GM18873 (cell line): ENCODE results near the gene TUT7.
"Not testable (repeated sequence)": the region's sequence is repeated elsewhere in the genome, so short reads cannot be mapped to it uniquely, and the experiment has no call there.

ENCODE experiments used
- ATAC-seq: cut with Tn5 transposase; IDR thresholded peaks from one replicate; pipeline ENCODE4 v1.9.1; 2021; ENCODE audit warnings: mild to moderate bottlenecking, moderate library complexity, moderate number of reproducible peaks; ENCODE audit not compliant: unreplicated experiment, low FRiP score

TUT7 gene

DNA sequence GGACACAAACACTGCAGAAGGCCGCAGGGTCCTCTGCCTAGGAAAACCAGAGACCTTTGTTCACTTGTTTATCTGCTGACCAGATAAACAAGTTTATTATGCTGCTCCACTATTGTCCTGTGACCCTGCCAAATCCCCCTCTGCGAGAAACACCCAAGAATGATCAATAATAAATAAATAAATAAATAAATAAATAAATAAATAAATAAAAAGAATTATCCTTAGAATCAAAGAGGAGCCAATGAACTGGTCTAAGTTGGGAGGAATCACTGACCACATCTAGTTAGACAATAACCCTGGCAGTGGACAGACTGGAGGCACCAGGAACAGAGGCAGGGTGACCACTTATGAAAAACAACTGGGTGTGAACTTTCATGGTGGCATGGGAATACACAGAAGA lies 41.3 kb downstream of the TUT7 start:
- not testable (repeated sequence) for ATAC-seq

DNA sequence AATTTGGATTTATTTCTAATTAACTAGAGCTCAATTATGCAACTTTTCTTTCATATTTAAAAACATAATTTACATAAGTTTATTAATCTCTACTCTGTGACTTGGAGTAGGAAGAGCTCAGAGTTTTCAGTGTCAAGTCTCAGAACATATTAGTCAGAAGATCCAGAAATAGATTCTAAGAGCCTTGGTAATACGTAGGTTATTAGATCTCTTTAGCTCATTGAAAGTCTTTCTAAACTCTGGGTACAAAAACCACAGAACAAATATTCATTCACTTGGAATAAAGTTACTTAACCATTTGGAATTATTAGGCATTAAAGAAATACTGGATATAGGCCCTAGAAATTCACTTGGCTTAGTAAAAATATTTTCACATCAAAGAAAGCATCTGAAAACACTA lies 45.5 kb downstream of the TUT7 start:
- no peak for ATAC-seq

DNA sequence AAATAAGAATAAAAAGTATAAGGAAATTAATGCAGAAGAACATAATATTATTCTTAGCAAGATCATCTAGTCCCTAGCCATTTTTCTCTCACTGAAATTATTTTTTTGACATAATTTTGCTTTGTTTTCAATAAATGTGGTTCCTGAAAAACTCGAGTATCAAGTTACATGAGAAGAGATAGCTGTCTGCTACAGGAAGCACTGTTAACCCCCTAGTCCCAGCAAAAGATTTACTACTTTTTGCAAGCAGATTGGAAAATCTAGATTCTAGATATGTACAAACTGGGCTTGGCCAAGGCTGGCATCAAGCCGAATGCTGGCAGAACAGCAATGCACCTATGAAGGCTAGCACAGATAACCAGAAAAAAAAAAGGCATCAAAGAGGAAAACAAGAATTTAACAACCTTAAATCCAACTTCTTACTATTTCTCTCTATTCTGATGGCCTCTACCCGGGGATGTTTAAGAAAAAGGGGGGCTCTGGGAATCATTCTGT lies 49.9 kb downstream of the TUT7 start:
- no peak for ATAC-seq

DNA sequence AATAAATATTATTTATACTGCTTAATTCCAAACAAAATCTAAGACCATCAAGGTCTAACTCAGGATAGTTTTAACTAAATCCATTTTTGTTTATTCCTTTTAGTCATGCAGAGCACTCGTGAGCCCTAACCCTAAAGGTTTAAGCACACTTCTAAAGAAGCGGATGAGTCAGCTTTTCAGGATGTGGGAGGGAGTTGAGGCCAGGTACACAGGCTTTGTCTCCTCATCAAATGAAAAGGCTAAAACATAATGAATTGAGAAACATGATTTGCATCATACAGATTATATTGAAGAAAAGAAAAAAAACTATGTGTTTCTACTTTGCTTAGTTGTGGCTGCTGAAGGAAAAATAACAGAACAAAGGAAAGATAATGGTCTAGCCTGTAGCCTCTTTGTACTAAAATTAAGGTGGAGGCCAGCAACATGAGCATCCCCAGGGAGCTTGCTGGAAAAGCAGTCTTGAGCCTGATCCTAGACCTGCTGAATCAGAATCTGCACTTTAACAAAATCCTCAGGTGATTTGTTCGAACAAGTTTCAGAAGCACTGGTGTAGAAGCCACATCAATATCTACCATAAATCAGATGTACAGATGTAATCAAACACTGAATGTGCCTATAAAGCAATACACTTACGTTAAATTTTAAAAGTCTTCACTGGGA lies 50.8 kb downstream of the TUT7 start:
- no peak for ATAC-seq

DNA sequence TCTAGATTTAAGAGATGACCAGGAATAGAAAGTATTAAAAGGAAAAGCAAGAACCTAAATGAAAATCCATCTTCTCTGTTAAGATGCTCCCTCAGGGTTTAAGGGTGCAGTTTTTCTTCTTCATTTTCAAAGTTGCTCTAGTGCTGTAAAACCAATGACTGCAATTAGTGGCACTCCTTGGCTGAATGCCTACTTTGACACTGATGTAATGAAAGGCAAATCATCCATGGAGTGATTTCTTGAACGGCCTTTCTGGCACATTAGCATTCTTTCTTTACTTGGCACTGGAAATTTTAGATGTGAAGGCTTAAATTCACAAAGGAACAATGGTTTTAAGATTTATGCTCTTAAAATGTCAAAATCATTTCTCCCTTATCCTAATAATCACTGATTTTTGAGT lies 52.5 kb downstream of the TUT7 start:
- ATAC-seq = no peak

DNA sequence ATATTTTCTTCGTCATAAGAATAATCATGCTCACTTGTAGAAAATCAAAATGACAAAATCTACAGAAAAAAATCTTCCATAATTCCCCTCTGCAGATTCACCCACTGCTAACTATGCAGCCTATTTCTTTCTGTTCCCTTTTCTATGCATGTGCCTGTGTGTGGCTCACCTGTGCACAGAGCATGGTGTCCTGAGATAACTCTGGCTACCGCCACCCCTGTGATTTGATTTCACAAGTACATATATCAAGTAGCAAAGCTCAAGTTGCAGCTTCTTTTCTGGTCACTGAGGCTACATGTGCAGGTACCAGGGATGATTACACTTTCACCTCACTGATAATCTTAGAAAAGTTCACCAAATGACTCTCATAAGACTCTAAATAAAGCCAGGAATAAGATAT lies 53.5 kb downstream of the TUT7 start:
- ATAC-seq = no peak

DNA sequence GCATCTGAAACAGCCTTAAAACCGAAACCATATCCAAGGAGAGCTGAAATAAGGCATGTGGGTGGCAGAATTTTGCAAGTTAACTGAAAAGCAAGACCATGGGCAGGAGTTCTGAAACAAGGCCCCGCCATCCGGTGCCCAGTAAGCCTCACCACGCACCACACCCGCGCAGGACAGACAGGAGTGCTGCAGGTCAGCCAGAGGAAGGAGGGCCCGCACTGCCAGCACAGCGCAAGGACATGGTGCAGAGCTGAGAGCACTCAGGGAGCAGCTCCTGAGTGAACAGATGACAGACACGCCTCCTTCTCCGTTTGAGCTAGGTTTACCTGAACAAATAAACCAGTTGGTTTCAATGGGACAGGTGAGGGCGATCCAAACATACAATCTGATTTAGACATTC lies 55.3 kb downstream of the TUT7 start:
- ATAC-seq = no peak

DNA sequence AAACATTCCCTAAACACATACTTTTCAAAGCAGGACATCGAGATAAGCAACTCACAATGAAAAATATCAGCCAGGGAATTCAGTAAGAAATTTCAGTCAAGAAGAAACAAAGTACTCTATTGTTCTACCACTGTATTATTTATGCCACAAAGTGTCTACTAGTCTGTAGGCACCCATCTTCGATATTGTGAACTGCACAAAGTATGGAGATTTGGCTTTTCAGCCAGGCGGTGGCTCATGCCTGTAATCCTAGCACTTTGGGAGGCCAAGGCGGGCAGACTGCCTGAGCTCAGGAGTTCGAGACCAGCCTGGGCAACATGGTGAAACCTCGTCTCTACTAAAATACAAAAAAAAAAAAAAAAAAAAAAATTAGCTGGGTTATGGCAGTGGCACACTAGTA lies 63.9 kb downstream of the TUT7 start:
- ATAC-seq = not testable (repeated sequence)

DNA sequence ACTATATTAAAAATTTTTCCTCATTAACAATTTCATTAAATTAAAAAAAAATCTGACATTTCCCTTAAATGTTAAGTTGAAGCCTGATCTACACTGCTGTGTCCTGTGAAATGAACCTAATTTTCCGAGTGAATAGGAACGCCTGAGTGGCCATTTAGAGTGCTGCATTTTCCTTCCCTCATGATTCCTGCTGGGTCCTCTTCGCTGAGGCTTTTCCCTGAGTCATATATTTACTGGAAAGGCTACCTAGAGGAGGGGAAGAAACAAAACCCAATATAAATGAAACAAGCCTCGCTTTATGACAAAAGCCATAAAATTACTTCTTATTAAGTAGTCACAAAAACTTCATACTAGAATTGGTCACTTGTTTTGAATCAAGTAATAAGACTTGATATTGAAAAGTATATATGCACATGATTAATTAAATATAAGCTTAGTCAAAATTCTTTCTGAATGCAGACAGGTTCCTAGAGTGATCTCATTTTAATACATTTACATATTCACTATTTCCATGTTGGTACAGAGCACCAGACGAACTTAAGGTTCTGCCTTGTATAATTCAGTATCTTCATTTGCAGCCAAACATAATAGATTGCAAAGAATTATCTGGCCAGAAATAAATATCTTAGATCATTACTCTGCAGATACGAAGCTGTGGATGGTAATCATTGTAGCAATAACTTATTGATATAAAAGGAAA lies 65.6 kb downstream of the TUT7 start:
- ATAC-seq = no peak

DNA sequence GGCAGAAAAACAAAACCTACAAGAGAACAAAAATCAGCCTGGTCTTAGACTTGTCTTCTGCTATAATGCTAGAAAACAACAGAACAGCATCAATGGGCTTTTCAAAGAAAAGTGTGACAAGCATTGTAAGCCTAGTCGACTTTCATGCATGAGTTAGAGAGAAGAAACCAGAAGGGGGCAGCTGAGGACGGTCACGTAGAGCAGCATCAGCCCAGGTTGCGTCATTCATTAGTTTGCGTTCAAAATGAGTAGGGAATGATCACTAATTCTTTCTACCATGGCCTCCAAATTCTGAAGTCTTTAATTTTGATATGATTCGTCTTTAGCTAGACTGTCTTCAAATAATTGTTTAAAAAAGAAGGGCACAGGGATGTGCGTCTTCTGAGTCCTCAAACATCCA lies 67.2 kb downstream of the TUT7 start:
- no peak for ATAC-seq

DNA sequence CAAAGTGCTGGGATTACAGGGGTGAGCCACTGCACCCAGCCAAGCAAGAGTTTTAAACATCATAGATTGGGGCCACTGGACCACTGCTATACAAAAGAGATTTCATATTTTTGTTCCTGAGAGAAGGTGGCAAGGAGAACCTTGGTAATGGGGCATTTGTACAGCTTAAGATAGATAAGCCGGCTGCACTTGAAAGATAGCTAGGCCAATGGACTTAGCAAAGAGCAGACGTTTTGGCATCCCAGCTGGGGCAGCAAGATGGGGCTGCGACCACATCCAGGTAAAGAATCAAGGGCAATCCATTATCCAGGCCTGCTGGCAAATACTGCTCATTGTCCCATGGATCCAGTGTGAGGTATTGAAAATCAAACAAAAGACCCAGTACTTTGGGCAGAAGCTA lies 67.9 kb downstream of the TUT7 start:
- ATAC-seq = no peak

DNA sequence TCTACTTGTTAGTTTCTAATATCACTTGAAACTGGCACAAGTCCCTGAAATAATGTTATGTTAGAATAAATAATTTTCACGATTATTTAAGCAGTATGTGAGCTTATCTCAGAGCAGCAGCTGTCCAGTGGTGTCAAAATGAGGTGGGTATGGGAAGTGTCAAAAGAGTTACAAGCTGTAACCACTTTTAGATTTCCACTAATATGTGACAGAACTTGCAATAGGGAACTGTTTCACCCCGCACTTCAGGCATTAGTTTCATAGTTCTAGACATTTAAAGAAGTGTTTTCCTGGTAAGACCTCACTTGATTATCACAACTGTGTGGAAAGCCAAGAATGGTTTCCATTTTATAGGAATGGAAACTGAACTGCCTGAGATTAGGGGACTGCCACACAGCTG lies 68.9 kb downstream of the TUT7 start:
- ATAC-seq = no peak

DNA sequence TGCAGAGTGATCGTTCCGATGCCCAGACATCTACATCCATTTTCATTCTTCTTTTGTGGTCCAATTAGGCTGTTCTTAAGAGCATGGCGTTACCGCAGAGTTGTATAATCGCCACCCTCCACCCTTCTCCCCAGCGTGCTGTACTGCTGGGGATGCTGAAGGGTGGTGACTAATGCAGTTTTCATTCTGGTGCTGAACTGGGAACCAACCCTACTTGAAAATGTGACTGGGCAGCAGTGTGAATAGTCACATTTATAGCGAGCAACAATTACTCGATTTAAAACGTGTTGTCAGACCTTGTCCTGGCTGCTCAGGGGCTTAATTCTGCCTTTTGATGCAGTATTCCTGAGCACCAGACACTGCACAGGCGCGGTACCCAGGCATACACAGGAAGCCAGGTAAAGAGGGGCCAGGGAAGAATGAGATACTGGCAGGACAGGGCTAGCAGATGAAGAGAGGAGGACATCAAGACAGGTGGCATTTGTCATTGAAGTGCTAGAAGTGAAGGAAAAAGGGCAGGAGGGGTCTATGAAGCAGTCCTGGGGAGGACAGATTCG lies 71.2 kb downstream of the TUT7 start:
- no peak for ATAC-seq

DNA sequence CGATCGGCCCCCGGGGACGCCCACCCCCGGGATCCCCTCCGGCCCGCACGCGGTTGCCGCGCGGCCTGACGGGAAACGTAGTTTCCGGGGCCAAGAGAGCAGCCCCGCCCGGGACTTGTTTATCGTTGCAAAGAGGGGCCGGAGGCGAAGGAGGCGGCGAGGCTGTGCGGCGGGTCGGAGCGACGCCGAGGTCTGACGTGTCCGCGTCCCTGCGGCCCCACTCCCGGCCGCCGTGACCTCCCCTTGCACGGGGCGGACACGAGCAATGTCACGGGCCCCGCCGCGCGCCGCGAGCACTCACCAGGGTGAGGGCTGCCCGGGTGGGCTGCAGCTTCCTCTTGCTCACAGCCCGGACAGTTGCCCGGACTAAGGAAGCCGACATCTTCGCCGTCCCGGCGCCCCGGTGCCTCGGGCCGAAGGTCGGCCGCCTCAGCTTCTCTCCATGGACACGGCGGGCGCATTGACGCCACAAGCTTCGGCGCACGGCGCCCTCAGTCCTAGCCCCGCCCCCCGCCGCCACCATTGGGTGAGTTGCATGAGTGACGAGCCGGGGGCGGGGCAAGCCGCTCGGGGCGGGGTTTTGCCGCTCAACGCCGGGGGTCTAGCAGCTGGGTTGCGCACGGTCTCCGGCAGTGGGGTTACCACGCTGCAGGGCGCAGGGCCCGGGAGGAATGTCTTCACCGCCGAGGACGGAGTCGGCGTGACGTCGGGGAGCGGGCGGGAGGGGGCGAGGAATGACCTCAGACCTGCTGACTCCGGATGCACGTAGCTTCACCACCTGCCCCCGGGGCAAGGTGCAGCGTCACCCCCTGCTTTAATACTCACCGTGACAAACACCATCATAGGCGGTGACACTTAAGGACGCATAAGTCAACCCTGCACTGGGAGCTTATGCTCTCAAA lies 71.9 kb downstream of the TUT7 start, which contains the start of gene ISCA1:
Gene ISCA1, minus strand, starts transcription at position 462 of the 902 bp plus-strand sequence. Its CDS starts 80 bp downstream, at position 382.
- ATAC-seq = peak; percentile 63

DNA sequence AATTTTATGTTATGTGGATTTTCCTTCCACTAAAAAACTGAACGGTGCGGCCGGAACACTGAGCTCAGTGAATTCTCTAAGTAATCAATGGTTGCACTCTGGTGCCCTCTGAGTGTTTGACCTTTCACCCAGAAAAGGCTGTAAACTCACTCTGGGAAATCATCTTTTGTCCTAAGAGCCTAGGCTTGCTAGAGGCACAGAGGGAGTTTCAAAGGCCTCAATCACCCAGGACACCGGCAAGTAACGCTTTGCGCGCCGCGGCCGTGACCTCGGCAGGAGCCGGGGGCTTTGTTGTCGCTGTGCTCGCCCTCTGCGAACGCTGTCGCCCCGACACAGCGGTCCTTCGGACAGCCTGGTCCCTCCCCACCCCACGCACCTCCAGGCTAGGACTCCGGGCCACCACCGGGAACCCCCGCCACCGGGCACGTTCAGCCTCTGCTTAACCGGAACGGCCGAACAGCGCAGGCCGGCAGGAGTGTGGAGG lies 72.6 kb downstream of the TUT7 start:
- ATAC-seq = peak; percentile 25

DNA sequence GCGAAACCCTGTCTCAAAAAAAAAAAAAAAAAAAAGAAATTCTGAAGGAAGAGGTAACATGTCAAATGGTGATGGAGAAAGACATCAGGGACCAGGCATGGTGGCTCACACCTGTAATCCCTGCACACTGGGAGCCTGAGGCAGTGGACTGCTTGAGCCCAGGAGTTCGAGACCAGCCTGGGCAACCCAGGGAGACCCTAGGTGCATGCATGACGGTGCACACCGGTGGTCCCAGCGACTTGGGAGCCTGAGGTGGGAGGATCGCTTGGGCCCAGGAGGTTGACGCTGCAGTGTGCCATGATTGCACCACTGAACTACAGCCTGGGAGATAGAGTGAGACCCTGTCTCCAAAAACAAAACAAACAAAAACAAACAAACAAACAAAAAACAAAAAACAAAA lies 73.6 kb downstream of the TUT7 start:
- ATAC-seq = no peak

DNA sequence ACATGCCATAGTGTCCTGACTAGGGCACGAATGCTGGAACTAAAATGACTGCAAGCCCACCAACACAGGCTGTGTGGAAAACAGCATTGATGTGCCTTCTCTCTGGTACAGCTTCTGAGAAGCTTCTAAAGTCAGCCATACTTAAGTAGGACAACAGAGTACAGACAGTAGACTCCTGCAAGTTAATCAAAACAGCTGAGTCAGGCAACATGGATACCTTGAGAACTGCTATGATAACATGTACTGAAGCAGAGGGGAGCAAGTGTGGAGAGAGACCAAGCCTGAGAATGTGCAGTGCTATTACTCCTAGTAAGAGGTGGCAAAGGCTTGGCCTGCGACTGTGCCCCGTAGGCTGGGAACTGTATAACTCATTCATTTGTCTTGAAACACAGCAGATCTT lies 74.4 kb downstream of the TUT7 start:
- ATAC-seq = no peak

DNA sequence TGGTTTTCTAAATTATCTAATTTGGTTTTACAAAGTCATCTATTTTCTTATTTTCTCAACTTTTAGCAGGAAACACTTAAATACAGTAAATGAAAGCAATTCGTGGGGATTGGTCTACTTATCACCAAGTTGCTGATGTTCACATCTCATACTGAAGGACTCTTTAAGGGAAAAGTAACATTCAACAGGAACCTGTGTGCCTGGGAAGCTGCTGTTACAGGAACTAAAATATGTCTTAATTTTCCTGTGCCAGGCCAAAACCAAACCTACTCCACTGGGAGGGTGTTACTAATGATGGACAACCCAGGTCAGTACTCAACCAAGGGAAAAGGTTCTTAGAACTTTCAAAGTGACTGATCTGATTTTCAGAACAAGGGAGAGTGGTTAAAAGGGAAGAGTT lies 77.1 kb downstream of the TUT7 start:
- ATAC-seq = no peak

DNA sequence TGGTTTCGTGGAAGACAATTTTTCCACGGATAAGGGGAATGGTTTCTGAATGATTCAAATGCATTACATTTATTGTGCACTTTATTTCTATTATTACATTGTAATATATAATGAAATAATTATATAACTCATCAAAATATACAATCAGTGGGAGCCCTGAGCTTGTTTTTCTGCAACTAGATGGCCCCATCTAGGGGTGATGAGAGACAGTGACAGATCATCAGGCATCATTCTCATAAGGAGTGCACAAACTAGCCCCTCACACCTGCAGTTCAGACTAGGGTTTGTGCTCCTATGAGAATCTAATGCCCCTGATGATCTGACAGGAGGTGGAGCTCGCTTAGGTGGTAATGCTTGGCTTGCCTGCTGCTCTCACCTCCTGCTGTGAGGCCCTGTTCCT lies 78.2 kb downstream of the TUT7 start:
- no peak for ATAC-seq

DNA sequence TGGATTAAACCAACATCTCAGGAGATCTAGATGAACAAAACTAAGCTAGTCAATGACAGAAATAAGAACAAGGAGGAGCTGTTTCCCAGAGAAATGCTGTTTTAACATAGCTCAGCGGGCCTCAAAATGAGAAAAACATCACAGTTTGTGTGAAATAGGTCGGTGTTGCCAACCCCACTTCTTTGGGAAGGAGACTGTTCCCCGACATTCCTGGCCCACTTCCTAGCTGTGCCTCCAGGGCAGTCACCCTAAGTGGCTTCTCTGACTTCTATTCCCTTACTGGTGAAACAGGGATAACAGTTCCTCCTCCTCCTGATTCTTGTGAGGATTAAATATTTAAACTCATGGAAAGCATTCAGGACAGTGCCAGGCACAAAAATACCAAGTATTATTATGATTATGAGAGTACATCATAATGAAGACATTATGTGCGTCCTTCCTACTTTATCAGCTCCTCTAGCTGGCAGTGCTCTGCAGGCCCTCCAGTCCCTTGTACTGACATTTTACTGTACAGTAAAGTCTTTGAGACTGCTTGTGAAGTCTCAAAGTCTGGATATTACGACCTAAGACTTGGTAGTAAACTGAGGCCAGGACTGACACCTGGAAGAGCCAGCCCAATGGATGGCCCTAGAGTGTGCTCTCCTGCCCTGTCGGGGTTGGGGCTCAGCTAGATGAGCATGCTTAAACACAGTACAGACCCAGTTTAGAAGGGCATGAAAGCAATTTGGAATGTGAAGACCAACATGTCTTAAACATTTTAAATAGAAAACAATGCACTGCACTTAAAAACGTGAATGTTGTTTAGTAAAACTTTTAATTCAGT lies 79.2 kb downstream of the TUT7 start:
- ATAC-seq = no peak
